ENCODE results near the gene KRTAP20-4.

KRTAP20-4 gene

DNA sequence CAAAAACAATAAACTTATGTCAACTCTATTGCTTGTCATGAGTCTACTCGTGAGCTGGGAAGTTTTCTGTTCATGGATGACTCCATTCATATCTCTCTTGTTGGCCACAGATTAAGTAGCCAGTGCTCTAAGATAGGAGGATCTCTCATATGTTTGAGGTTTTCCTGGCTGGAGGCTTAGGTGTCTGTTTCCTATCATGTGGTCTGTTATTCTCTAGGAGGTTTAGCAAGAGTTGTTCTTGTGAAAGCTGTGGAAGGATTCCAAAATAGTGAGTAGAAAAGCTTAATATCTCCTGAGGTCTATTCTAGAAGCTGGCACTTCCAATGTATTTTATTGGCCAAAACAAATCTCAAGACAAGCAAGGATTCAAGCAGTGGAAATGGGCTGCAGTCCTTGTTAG is 8.8 kb downstream of the KRTAP20-4 start:
- peaks cover 10% of the 10 kb centered on the region for H3K9me3 ChIP-seq (ENCODE audit: insufficient read depth, low read length)
- no peaks in the 10 kb centered on the region for H4K20me1 ChIP-seq (ENCODE audit: low read depth, low read length)
- no peak overlapping the region for H3K4me3 ChIP-seq (ENCODE audit: insufficient read depth, low read length, poor library complexity, severe bottlenecking)
- no peak overlapping the region for H3K4me2 ChIP-seq (ENCODE audit: low read depth, low read length, poor library complexity, severe bottlenecking)
- no peaks in the 10 kb centered on the region for H3K36me3 ChIP-seq (ENCODE audit: low read length)
- H3K27ac ChIP-seq (ENCODE audit: low read depth, low read length): no peak overlapping the region
- H3K79me2 ChIP-seq (ENCODE audit: insufficient read depth, low read length): no peaks in the 10 kb centered on the region
- H3K27me3 ChIP-seq (ENCODE audit: low read length): no peaks in the 10 kb centered on the region
- H3K9ac ChIP-seq (ENCODE audit: low read length): no peak overlapping the region
- no peak overlapping the region for H2AFZ ChIP-seq (ENCODE audit: low read depth, low read length, severe bottlenecking)
- TF ChIP-seq EZH2phosphoT487 (conservative IDR thresholded peaks at IDR 0.05; ENCODE audit: low read length): no peak
- TF ChIP-seq, protein P1, sequence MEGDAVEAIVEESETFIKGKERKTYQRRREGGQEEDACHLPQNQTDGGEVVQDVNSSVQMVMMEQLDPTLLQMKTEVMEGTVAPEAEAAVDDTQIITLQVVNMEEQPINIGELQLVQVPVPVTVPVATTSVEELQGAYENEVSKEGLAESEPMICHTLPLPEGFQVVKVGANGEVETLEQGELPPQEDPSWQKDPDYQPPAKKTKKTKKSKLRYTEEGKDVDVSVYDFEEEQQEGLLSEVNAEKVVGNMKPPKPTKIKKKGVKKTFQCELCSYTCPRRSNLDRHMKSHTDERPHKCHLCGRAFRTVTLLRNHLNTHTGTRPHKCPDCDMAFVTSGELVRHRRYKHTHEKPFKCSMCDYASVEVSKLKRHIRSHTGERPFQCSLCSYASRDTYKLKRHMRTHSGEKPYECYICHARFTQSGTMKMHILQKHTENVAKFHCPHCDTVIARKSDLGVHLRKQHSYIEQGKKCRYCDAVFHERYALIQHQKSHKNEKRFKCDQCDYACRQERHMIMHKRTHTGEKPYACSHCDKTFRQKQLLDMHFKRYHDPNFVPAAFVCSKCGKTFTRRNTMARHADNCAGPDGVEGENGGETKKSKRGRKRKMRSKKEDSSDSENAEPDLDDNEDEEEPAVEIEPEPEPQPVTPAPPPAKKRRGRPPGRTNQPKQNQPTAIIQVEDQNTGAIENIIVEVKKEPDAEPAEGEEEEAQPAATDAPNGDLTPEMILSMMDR (IDR thresholded peaks at IDR 0.05; ENCODE audit: insufficient read depth, low read length, poor library complexity, severe bottlenecking): no peak
- no peaks in the 10 kb centered on the region for H3K9me2 ChIP-seq (replicated peaks; ENCODE audit: insufficient read depth, low read length)
- H3F3A ChIP-seq (ENCODE audit: insufficient read depth): no peaks in the 10 kb centered on the region

DNA sequence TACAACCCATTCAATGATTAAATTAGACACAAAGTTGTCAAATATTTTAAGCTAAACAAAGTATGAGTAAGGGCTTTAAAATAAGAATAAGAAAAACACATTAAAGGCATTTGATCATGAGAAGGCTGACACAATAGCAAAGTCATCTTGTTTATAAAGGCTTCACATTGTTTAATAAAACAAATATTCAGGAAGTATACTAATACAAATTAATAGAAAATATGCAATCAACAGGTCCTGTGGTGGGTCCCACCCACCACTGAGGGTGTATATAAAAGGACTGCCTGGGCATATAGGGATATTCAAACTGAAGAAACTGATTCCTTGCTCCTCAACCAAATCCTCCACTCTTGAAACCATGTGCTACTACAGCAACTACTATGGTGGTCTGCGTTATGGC is 14.5 kb downstream of the KRTAP20-4 start, which contains the start of gene KRTAP20-2:
KRTAP20-2 (plus strand) TSS at position 301 of the 400 bp plus-strand sequence; CDS start at position 359, 58 bp downstream.
- Histone ChIP-seq H3K27ac (ENCODE audit: low read depth, low read length) (no peak within 1 kb of the TSS), H3K27me3 (ENCODE audit: low read length) (no peaks in the 10 kb centered on the region), H3K9me3 (ENCODE audit: insufficient read depth, low read length) (no peaks in the 10 kb centered on the region), H3F3A (ENCODE audit: insufficient read depth) (no peaks in the 10 kb centered on the region), H3K4me3 (ENCODE audit: insufficient read depth, low read length, poor library complexity, severe bottlenecking) (no peak within 1 kb of the TSS), H3K9me2 (replicated peaks; ENCODE audit: insufficient read depth, low read length) (no peaks in the 10 kb centered on the region), H3K9ac (ENCODE audit: low read length) (no peak within 1 kb of the TSS), H3K4me2 (ENCODE audit: low read depth, low read length, poor library complexity, severe bottlenecking) (no peak within 1 kb of the TSS), H3K79me2 (ENCODE audit: insufficient read depth, low read length) (no peaks in the 10 kb centered on the region), H4K20me1 (ENCODE audit: low read depth, low read length) (no peaks in the 10 kb centered on the region), H3K36me3 (ENCODE audit: low read length) (no peaks in the 10 kb centered on the region), H2AFZ (ENCODE audit: low read depth, low read length, severe bottlenecking) (no peak within 1 kb of the TSS)
- no peak for TF ChIP-seq EZH2phosphoT487 (conservative IDR thresholded peaks at IDR 0.05; ENCODE audit: low read length)
- TF ChIP-seq, protein P1 (IDR thresholded peaks at IDR 0.05; ENCODE audit: insufficient read depth, low read length, poor library complexity, severe bottlenecking): no peak

DNA sequence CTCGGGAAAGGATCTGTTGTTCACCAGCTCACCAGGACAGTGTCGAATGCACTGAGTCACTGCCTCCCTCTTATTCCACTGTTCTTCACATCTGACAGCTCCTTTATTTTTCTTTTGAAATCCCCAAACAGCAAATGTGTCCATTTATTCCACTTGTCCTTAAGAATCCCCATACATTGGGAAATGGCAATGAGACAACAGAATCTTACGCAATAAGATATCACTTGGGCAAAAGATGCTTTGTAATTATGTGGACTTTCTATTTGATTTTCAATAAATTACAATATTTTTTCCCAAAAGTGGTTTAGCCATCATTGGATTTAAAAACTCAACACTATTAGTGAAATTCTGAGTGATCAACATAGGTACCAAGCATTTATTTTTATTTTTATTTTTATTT is 18.3 kb downstream of the KRTAP20-4 start:
- TF ChIP-seq EZH2phosphoT487 (conservative IDR thresholded peaks at IDR 0.05; ENCODE audit: low read length): no peak
- TF ChIP-seq, protein P1 (IDR thresholded peaks at IDR 0.05; ENCODE audit: insufficient read depth, low read length, poor library complexity, severe bottlenecking): no peak
- no peaks in the 10 kb centered on the region for H3K9me2 ChIP-seq (replicated peaks; ENCODE audit: insufficient read depth, low read length)
- H3K27me3 ChIP-seq (ENCODE audit: low read length): no peaks in the 10 kb centered on the region
- H2AFZ ChIP-seq (ENCODE audit: low read depth, low read length, severe bottlenecking): no peak overlapping the region
- no peak overlapping the region for H3K27ac ChIP-seq (ENCODE audit: low read depth, low read length)
- no peaks in the 10 kb centered on the region for H3K9me3 ChIP-seq (ENCODE audit: insufficient read depth, low read length)
- no peak overlapping the region for H3K4me3 ChIP-seq (ENCODE audit: insufficient read depth, low read length, poor library complexity, severe bottlenecking)
- H3K4me2 ChIP-seq (ENCODE audit: low read depth, low read length, poor library complexity, severe bottlenecking): no peak overlapping the region
- no peak overlapping the region for H3K9ac ChIP-seq (ENCODE audit: low read length)
- H3K36me3 ChIP-seq (ENCODE audit: low read length): no peaks in the 10 kb centered on the region
- no peaks in the 10 kb centered on the region for H3K79me2 ChIP-seq (ENCODE audit: insufficient read depth, low read length)
- no peaks in the 10 kb centered on the region for H3F3A ChIP-seq (ENCODE audit: insufficient read depth)
- no peaks in the 10 kb centered on the region for H4K20me1 ChIP-seq (ENCODE audit: low read depth, low read length)

Measured in SU-DHL-6 (cell line).